Right atrium auricular region (tissue), 2 donors: ENCODE data around the gene CD300LD. TPM values are rescaled to one million over a fixed set of nuclear protein-coding genes. Genes with fewer than 3 reads are reported as not detected.

Experiments used
- DNase-seq: peaks from one replicate; pipeline ENCODE4 v3.0.0-alpha.2; 2019; ENCODE audit warnings: low spot score
- H3K27ac ChIP-seq, 2 donors: fragments of 200-600 bp; sonication (generic); 1 replicate in 1 of 2; 2 replicates in 1 of 2; pipeline ENCODE4 v1.5.1; 2016 to 2019
- H3K27me3 ChIP-seq, 2 donors: fragments of 200-600 bp; sonication (generic); one replicate each; pipeline versions ENCODE4 v1.5.1 to v1.6.0; 2017 to 2019
- H3K36me3 ChIP-seq: fragments of 200-600 bp; sonication (generic); one replicate; pipeline ENCODE4 v1.5.1; 2016
- H3K4me1 ChIP-seq, 2 donors: fragments of 200-600 bp; sonication (generic); one replicate each; pipeline versions ENCODE4 v1.5.1 to v1.6.0; 2017 to 2019
- H3K4me3 ChIP-seq, 2 donors: fragments of 200-600 bp; sonication (generic); 1 replicate in 1 of 2; 2 replicates in 1 of 2; pipeline ENCODE4 v1.5.1; 2017 to 2019; ENCODE audit warnings: mild to moderate bottlenecking in 1 of 2, moderate library complexity in 1 of 2
- H3K9me3 ChIP-seq, 2 donors: fragments of 200-600 bp; sonication (generic); one replicate each; pipeline ENCODE4 v1.5.1; 2019
- CTCF ChIP-seq, 2 donors: fragments of 200-600 bp; sonication (generic); IDR thresholded peaks; one replicate each; pipeline ENCODE4 v1.5.1; 2019; ENCODE audit warnings: antibody characterized with exemption in 2 of 2
- total RNA-seq, 2 donors: library from RNA; depleted of rRNA; stranded (reverse); fragments of >200 nt; gene quantifications; one replicate each; pipeline ENCODE4 v1.1.0, GENCODE V29; 2016

Gene CD300LD
- total RNA-seq, 2 donors from 2014 or later = not detected

GRCh38 chr17:74624131-74624530, 32.0 kb upstream of the CD300LD start:
- Histone ChIP-seq H3K4me1 (no peaks in the 10 kb centered on the region), H3K27me3 (no peaks in the 10 kb centered on the region), H3K27ac (peak overlapping the region in 1 of 2 donors; percentile 18), H3K4me3 (no peak overlapping the region), H3K9me3 (no peaks in the 10 kb centered on the region), H3K36me3 (no peaks in the 10 kb centered on the region)
- DNase-seq = no peak
- TF ChIP-seq CTCF (IDR thresholded peaks at IDR 0.05) = no peak

- Histone ChIP-seq H3K36me3 (no peaks in the 10 kb centered on the region), H3K27ac (peak within 1 kb of the TSS in 1 of 2 donors; percentile 18), H3K27me3 (no peaks in the 10 kb centered on the region), H3K4me1 (no peaks in the 10 kb centered on the region), H3K4me3 (no peak within 1 kb of the TSS), H3K9me3 (no peaks in the 10 kb centered on the region)
- DNase-seq = no peak
- TF ChIP-seq CTCF (IDR thresholded peaks at IDR 0.05) = no peak
Observed at GRCh38 chr17:74623693-74624093, 31.6 kb upstream of the CD300LD start, which contains the start of gene CD300E. CD300E (minus strand) TSS chr17:74623738; CDS start chr17:74623621, 117 bp downstream.

- H3K27ac ChIP-seq = no peak overlapping the region
- H3K4me3 ChIP-seq = no peak overlapping the region
- no peaks in the 10 kb centered on the region for H3K36me3 ChIP-seq
- no peaks in the 10 kb centered on the region for H3K27me3 ChIP-seq
- no peak for TF ChIP-seq CTCF (IDR thresholded peaks at IDR 0.05)
- no peaks in the 10 kb centered on the region for H3K9me3 ChIP-seq
- no peak for DNase-seq
- no peaks in the 10 kb centered on the region for H3K4me1 ChIP-seq
Observed at GRCh38 chr17:74619077-74619673, 27.1 kb upstream of the CD300LD start.

- H3K36me3 ChIP-seq = no peaks in the 10 kb centered on the region
- no peaks in the 10 kb centered on the region for H3K4me1 ChIP-seq
- no peaks in the 10 kb centered on the region for H3K27me3 ChIP-seq
- no peak for DNase-seq
- no peak for TF ChIP-seq CTCF (IDR thresholded peaks at IDR 0.05)
- no peak overlapping the region for H3K27ac ChIP-seq
- no peak overlapping the region for H3K4me3 ChIP-seq
- no peaks in the 10 kb centered on the region for H3K9me3 ChIP-seq
Observed at GRCh38 chr17:74618451-74618850, 26.4 kb upstream of the CD300LD start.

GRCh38 chr17:74616696-74617095, 24.6 kb upstream of the CD300LD start:
- H3K4me3 ChIP-seq = no peak overlapping the region
- H3K27me3 ChIP-seq = no peaks in the 10 kb centered on the region
- H3K27ac ChIP-seq = no peak overlapping the region
- no peak for DNase-seq
- TF ChIP-seq CTCF (IDR thresholded peaks at IDR 0.05) = no peak
- H3K36me3 ChIP-seq = no peaks in the 10 kb centered on the region
- H3K4me1 ChIP-seq = no peaks in the 10 kb centered on the region
- no peaks in the 10 kb centered on the region for H3K9me3 ChIP-seq

- H3K27me3 ChIP-seq = no peaks in the 10 kb centered on the region
Observed at GRCh38 chr17:74612046-74612445, 20.0 kb upstream of the CD300LD start.

More at GRCh38 chr17:74612046-74612445, 20.0 kb upstream of the CD300LD start:
- H3K27ac ChIP-seq = no peak overlapping the region
- H3K36me3 ChIP-seq = no peaks in the 10 kb centered on the region
- DNase-seq = no peak
- no peaks in the 10 kb centered on the region for H3K9me3 ChIP-seq
- no peak for TF ChIP-seq CTCF (IDR thresholded peaks at IDR 0.05)
- no peak overlapping the region for H3K4me3 ChIP-seq
- H3K4me1 ChIP-seq = no peaks in the 10 kb centered on the region
